Calu3 (cell line): ENCODE results near the gene PDPR. TPM values are rescaled to one million over a fixed set of nuclear protein-coding genes. Genes with fewer than 3 reads are reported as not detected.

Experiments
- BruUV-seq: library from RNA; stranded (reverse); fragments of 400-500 nt; replicated peaks from 2 replicates; lab custom pipeline; 2021; lab: Mats Ljungman, UMichigan
- CTCF ChIA-PET: fragments of 300-600 bp; sonication (Branson Sonifier 250); formaldehyde crosslinking; loops from one replicate; lab custom pipeline; 2022; ENCODE audit warnings: antibody characterized with exemption; lab: Charles Lee
- DNase-seq: peaks from one replicate; pipeline ENCODE4 v3.0.0; 2022
- H3K27ac Mint-ChIP-seq: one replicate; pipeline ENCODE4 v1.8.0; 2022; ENCODE audit warnings: mixed read lengths; ENCODE audit not compliant: unreplicated experiment
- H3K27me3 Mint-ChIP-seq: one replicate; pipeline ENCODE4 v1.8.0; 2022; ENCODE audit warnings: mixed read lengths; ENCODE audit not compliant: unreplicated experiment
- H3K36me3 Mint-ChIP-seq: one replicate; pipeline ENCODE4 v1.8.0; 2022; ENCODE audit warnings: mild to moderate bottlenecking, moderate library complexity, mixed read lengths; ENCODE audit not compliant: insufficient read depth, unreplicated experiment
- H3K4me1 Mint-ChIP-seq: one replicate; pipeline ENCODE4 v1.8.0; 2022; ENCODE audit warnings: mild to moderate bottlenecking, low read depth, mixed read lengths; ENCODE audit not compliant: unreplicated experiment
- H3K4me3 Mint-ChIP-seq: one replicate; pipeline ENCODE4 v1.8.0; 2022; ENCODE audit warnings: mild to moderate bottlenecking, low read depth, moderate library complexity, mixed read lengths; ENCODE audit not compliant: unreplicated experiment
- H3K9me3 Mint-ChIP-seq: one replicate; pipeline ENCODE4 v1.8.0; 2022; ENCODE audit warnings: low read depth, mixed read lengths; ENCODE audit not compliant: unreplicated experiment
- CTCF ChIP-seq: fragments of 200-600 bp; IDR thresholded peaks from one replicate; pipeline ENCODE4 v1.8.0; 2022; ENCODE audit warnings: antibody characterized with exemption; ENCODE audit not compliant: unreplicated experiment
- intact Hi-C: fragments of 100-400 bp; cut with micrococcal nuclease; formaldehyde crosslinking; loops from one replicate; pipeline ENCODE4 v1.10.0; 2022; ENCODE audit not compliant: unreplicated experiment
- total RNA-seq: library from RNA; stranded (reverse); gene quantifications from 2 replicates; pipeline ENCODE4 v1.2.3, GENCODE V29; 2022

The PDPR gene
- total RNA-seq, 1 experiment from 2014 or later: 30.3 TPM

GRCh38 chr16:70156207-70156978 is 42.3 kb downstream of the PDPR start:
- Mint-ChIP-seq H3K4me3 (no peak overlapping the region), H3K4me1 (no peaks in the 10 kb centered on the region), H3K27ac (no peak overlapping the region), H3K27me3 (no peaks in the 10 kb centered on the region), H3K36me3 (peaks cover 34% of the 10 kb centered on the region), H3K9me3 (no peaks in the 10 kb centered on the region)
- intact Hi-C loops: no loop called here
- DNase-seq: no peak
- TF ChIP-seq CTCF: no peak
- CTCF ChIA-PET: no interaction called here
- no TSS peak for BruUV-seq

GRCh38 chr16:70157105-70157476 is 43.0 kb downstream of the PDPR start:
- Mint-ChIP-seq H3K4me3 (no peak overlapping the region), H3K9me3 (no peaks in the 10 kb centered on the region), H3K27ac (no peak overlapping the region), H3K36me3 (peaks cover 34% of the 10 kb centered on the region), H3K27me3 (no peaks in the 10 kb centered on the region), H3K4me1 (peaks cover 3% of the 10 kb centered on the region)
- no peak for DNase-seq
- BruUV-seq: no TSS peak
- intact Hi-C loops: no loop called here
- CTCF ChIA-PET: no interaction called here
- no peak for TF ChIP-seq CTCF

GRCh38 chr16:70157477-70158260 is 43.5 kb downstream of the PDPR start:
- H3K9me3 Mint-ChIP-seq: no peaks in the 10 kb centered on the region
- H3K27me3 Mint-ChIP-seq: no peaks in the 10 kb centered on the region
- CTCF ChIA-PET: no interaction called here
- H3K36me3 Mint-ChIP-seq: peaks cover 33% of the 10 kb centered on the region
- no peak for DNase-seq
- no peak overlapping the region for H3K27ac Mint-ChIP-seq
- intact Hi-C loops: no loop called here
- no peak overlapping the region for H3K4me3 Mint-ChIP-seq
- BruUV-seq: no TSS peak
- no peak for TF ChIP-seq CTCF
- H3K4me1 Mint-ChIP-seq: peaks cover 9% of the 10 kb centered on the region

- no peak for TF ChIP-seq CTCF
- CTCF ChIA-PET: no interaction called here
- intact Hi-C loops: no loop called here
- no peaks in the 10 kb centered on the region for H3K27me3 Mint-ChIP-seq
- H3K27ac Mint-ChIP-seq: no peak overlapping the region
- peaks cover 28% of the 10 kb centered on the region for H3K36me3 Mint-ChIP-seq
- DNase-seq: no peak
- H3K4me1 Mint-ChIP-seq: peaks cover 9% of the 10 kb centered on the region
- H3K4me3 Mint-ChIP-seq: no peak overlapping the region
- H3K9me3 Mint-ChIP-seq: no peaks in the 10 kb centered on the region
- TSS peak; percentile 6 for BruUV-seq
Observed at GRCh38 chr16:70158261-70158939, 44.3 kb downstream of the PDPR start.
